HL-60 (cell line): ENCODE measurements around the gene AFF2.

Experiments
- DNase-seq, 2 experiments: peaks; one replicate each; pipeline ENCODE4 v3.0.0-alpha.2; 2010 to 2020; ENCODE audit warnings: low read depth in 1 of 2, low spot score in 1 of 2
- H3K27ac ChIP-seq: fragments of 250-450 bp; sonication (Bioruptor Pico); replicated peaks from 2 replicates; pipeline ENCODE4 v1.5.1; 2020; ENCODE audit warnings: mild to moderate bottlenecking, moderate library complexity
- H3K27me3 ChIP-seq: fragments of 250-450 bp; sonication (Bioruptor Pico); 2 replicates; pipeline ENCODE4 v1.5.1; 2021; ENCODE audit warnings: mild to moderate bottlenecking, moderate library complexity; ENCODE audit not compliant: insufficient read depth, poor library complexity, severe bottlenecking
- H3K4me3 ChIP-seq: replicated peaks from 2 replicates; pipeline ENCODE4 v1.5.1; 2011; ENCODE audit warnings: mild to moderate bottlenecking, control low read depth, low read length; ENCODE audit not compliant: insufficient read depth
- CTCF ChIP-seq: IDR thresholded peaks from one replicate; pipeline ENCODE4 v1.5.1; 2011; ENCODE audit warnings: low read length, control low read depth, inconsistent platforms; ENCODE audit not compliant: insufficient read depth
- GABPA ChIP-seq: IDR thresholded peaks from 2 replicates; pipeline ENCODE4 v1.6.1; 2012; ENCODE audit warnings: low read depth
- POLR2AphosphoS5 ChIP-seq: IDR thresholded peaks from 2 replicates; pipeline ENCODE4 v1.6.1; 2012; ENCODE audit warnings: low read depth
- REST ChIP-seq: IDR thresholded peaks from 2 replicates; pipeline ENCODE4 v1.6.1; 2012; ENCODE audit warnings: low read depth; ENCODE audit not compliant: insufficient replicate concordance
- SPI1 ChIP-seq: IDR thresholded peaks from 2 replicates; pipeline ENCODE4 v1.6.1; 2012; ENCODE audit warnings: low read depth, mild to moderate bottlenecking, borderline replicate concordance

Gene AFF2

GRCh38 chrX:148722966-148723365 lies 222.5 kb downstream of the AFF2 start:
- no peak overlapping the region for H3K27ac ChIP-seq
- no peaks in the 10 kb centered on the region for H3K27me3 ChIP-seq
- no peak overlapping the region for H3K4me3 ChIP-seq
- DNase-seq, result no peak
- TF ChIP-seq GABPA (no peak), SPI1 (no peak), REST (no peak), POLR2AphosphoS5 (no peak), CTCF (no peak)

GRCh38 chrX:148723551-148723950 lies 223.1 kb downstream of the AFF2 start:
- no peak overlapping the region for H3K27ac ChIP-seq
- no peak for DNase-seq
- no peak overlapping the region for H3K4me3 ChIP-seq
- H3K27me3 ChIP-seq, result no peaks in the 10 kb centered on the region
- TF ChIP-seq CTCF (no peak), GABPA (no peak), SPI1 (no peak), POLR2AphosphoS5 (no peak), REST (no peak)

- Histone ChIP-seq H3K4me3 (no peak overlapping the region), H3K27me3 (no peaks in the 10 kb centered on the region), H3K27ac (no peak overlapping the region)
- TF ChIP-seq CTCF, result no peak
- TF ChIP-seq GABPA, result no peak
- no peak for TF ChIP-seq SPI1
- no peak for TF ChIP-seq REST
- TF ChIP-seq POLR2AphosphoS5, result no peak
- DNase-seq, result no peak
Measured at GRCh38 chrX:148728901-148729300, 228.5 kb downstream of the AFF2 start.
